Activated T-cell treated with anti-CD3 and anti-CD28 coated beads, Interleukin-2, amount 50 U/mL, for 4 hours (primary cell): ENCODE results near the gene EZH2. TPM values are rescaled to one million over a fixed set of nuclear protein-coding genes. Genes with fewer than 3 reads are reported as not detected.

Source experiments
- ATAC-seq, 2 donors: fragments of 200-7000 bp; cut with Tn5 transposase; one replicate each; pipeline ENCODE4 v1.10.0; 2021
- DNase-seq: peaks from one replicate; pipeline ENCODE4 v3.0.0-alpha.2; 2020
- H3K27me3 Mint-ChIP-seq: one replicate; pipeline ENCODE4 v1.8.0; 2021; ENCODE audit warnings: low read depth, mixed read lengths
- H3K36me3 Mint-ChIP-seq: one replicate; pipeline ENCODE4 v1.8.0; 2022; ENCODE audit warnings: mixed read lengths; ENCODE audit not compliant: insufficient read depth
- H3K4me1 Mint-ChIP-seq: one replicate; pipeline ENCODE4 v1.8.0; 2021; ENCODE audit warnings: low read depth, mixed read lengths
- H3K4me3 Mint-ChIP-seq: one replicate; pipeline ENCODE4 v1.8.0; 2021; ENCODE audit warnings: mild to moderate bottlenecking, moderate library complexity, mixed read lengths
- H3K9me3 Mint-ChIP-seq: one replicate; pipeline ENCODE4 v1.8.0; 2021; ENCODE audit warnings: mixed read lengths
- total RNA-seq, 3 donors: library from RNA; stranded (reverse); gene quantifications; one replicate each; pipeline ENCODE4 v1.2.1, GENCODE V29; 2021

EZH2 gene
- total RNA-seq, 3 donors from 2014 or later: 114 to 137 (median 123) TPM

DNA sequence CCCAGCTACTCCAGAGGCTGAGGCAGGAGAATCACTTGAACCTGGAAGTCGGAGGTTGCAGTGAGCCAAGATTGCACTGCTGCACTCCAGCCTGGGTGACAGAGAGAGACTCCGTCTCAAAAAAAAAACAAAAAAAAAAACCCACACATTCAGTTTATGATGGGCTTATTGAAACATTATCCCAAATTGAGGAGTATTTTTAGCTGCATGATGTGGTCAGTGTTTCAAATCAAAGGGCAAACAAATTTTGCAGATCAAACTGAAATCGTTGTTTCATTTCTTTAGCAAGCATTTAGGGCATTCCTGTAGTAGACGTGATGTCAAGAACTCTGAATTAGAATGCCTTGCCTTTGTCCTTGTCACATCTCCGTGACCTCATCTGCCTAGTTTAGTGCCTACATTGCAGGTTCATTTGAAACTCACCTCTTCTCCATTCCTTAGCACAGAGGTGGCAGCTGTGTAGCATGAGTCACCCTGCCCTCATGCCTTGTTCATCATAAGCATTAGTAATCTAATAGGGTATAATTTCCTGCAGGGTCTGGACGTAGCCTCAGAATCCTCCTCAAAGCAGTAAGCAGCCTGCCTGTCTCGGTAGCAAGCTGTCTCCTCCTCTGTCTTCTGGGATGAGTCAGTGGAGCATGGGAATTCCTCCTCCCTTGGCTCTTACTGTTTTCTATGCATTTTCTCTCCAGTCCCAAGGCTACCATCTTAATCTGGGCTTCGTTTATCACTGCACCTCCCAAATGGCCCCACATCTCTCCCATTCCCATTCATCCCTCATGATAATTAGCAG, 111.6 kb downstream of the EZH2 start:
- peak overlapping the region; percentile 9 for H3K4me3 Mint-ChIP-seq
- peak; percentile 88 to 94 for ATAC-seq
- no peaks in the 10 kb centered on the region for H3K9me3 Mint-ChIP-seq
- peak; percentile 41 for DNase-seq
- H3K4me1 Mint-ChIP-seq: peaks cover 31% of the 10 kb centered on the region
- H3K36me3 Mint-ChIP-seq: peaks cover 34% of the 10 kb centered on the region
- H3K27me3 Mint-ChIP-seq: no peaks in the 10 kb centered on the region

DNA sequence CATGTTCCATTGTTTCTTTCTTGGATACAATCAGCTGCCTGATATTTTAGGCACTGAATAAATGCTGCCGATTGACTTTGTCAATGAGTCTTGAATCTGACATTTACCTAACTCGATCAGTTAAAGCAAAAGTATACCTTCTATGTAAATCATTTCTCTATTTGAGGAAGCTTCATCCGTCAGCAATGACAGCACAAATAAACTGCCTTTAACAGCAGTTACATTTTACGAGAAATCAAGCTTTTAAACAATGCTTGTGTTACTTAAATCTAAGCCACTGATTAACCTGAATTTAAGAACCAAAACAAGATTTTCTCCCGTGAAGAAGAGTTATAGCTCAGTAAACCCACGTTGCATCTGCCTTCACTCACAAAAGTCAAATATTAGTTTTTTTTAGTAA, 114.1 kb downstream of the EZH2 start:
- ATAC-seq (no peak), DNase-seq (no peak)
- Mint-ChIP-seq H3K4me3 (no peak overlapping the region), H3K4me1 (peaks cover 23% of the 10 kb centered on the region), H3K9me3 (no peaks in the 10 kb centered on the region), H3K27me3 (no peaks in the 10 kb centered on the region), H3K36me3 (peaks cover 21% of the 10 kb centered on the region)

DNA sequence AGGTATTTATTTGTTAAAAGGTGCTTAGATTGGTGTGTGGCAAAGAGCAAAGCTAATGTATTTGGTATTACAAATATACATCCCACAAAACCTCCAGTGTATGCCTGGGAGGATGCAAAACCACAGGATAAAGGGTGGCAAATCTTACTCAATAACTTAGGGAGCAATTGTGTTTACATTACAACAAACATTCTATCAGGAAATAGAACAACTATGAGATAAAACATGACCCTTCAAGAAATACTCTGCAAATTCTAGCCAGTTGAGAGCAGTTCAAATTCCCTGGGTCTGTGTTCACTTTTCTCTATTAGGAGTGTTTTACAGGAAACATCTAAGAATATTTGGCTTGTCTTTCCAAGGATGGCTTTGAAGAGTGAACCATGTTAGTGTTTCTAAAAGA, 120.5 kb downstream of the EZH2 start:
- DNase-seq (no peak), ATAC-seq (no peak)
- H3K36me3 Mint-ChIP-seq: peaks cover 10% of the 10 kb centered on the region
- H3K27me3 Mint-ChIP-seq: no peaks in the 10 kb centered on the region
- H3K9me3 Mint-ChIP-seq: no peaks in the 10 kb centered on the region
- no peak overlapping the region for H3K4me3 Mint-ChIP-seq
- no peaks in the 10 kb centered on the region for H3K4me1 Mint-ChIP-seq

GRCh38 chr7:148761499-148762278, 122.4 kb downstream of the EZH2 start:
- DNase-seq: no peak
- H3K36me3 Mint-ChIP-seq: peaks cover 19% of the 10 kb centered on the region
- ATAC-seq: no peak
- H3K9me3 Mint-ChIP-seq: no peaks in the 10 kb centered on the region
- no peak overlapping the region for H3K4me3 Mint-ChIP-seq
- H3K4me1 Mint-ChIP-seq: peaks cover 1% of the 10 kb centered on the region
- H3K27me3 Mint-ChIP-seq: no peaks in the 10 kb centered on the region

Other genes starting within 250 kb of the EZH2 start
- gene CUL1, start 185.4 kb downstream of the EZH2 start, total RNA-seq: 10 to 100 TPM; 75.2 to 83.7 (median 75.4) TPM
- gene PDIA4, start 144.2 kb upstream of the EZH2 start, total RNA-seq: 100 to 1,000 TPM; 124 to 134 (median 131) TPM
- gene ZNF786, start 206.4 kb upstream of the EZH2 start, total RNA-seq: 1 to 10 TPM; 6.8 to 7.9 (median 7.3) TPM
- under 1 TPM; 0.43 to 0.61 (median 0.43) TPM for gene ZNF425, start 242.0 kb upstream of the EZH2 start, total RNA-seq